Transverse colon (tissue), 4 donors: ENCODE data around the gene SLC12A7. TPM values are rescaled to one million over a fixed set of nuclear protein-coding genes. Genes with fewer than 3 reads are reported as not detected.

Source experiments
- DNase-seq: peaks from one replicate; pipeline ENCODE4 v3.0.0-alpha.2; 2019
- H3K27ac ChIP-seq, 4 donors: fragments of 200-600 bp; sonication (generic); 2 replicates each; pipeline ENCODE4 v1.5.1; 2016 to 2018; ENCODE audit warnings: inconsistent platforms in 4 of 4
- H3K27me3 ChIP-seq: fragments of 200-600 bp; sonication (generic); 2 replicates; pipeline ENCODE4 v1.5.1; 2017; ENCODE audit warnings: inconsistent platforms
- H3K36me3 ChIP-seq, 4 donors: fragments of 200-600 bp; sonication (generic); 2 replicates each; pipeline ENCODE4 v1.5.1; 2017 to 2019; ENCODE audit warnings: inconsistent platforms in 4 of 4
- H3K4me1 ChIP-seq, 4 donors: fragments of 200-600 bp; sonication (generic); 2 replicates each; pipeline ENCODE4 v1.5.1; 2017 to 2020; ENCODE audit warnings: inconsistent platforms in 4 of 4
- H3K4me3 ChIP-seq, 4 donors: fragments of 200-600 bp; sonication (generic); 1 replicate in 1 of 4; 2 replicates in 3 of 4; pipeline versions ENCODE4 v1.5.1 to v1.6.1; 2017 to 2019; ENCODE audit warnings: inconsistent platforms in 4 of 4
- H3K9me3 ChIP-seq, 2 donors: fragments of 200-600 bp; sonication (generic); 2 replicates each; pipeline ENCODE4 v1.5.1; 2017 to 2019; ENCODE audit warnings: inconsistent platforms in 2 of 2
- EP300 ChIP-seq: sonication (generic); formaldehyde crosslinking; IDR thresholded peaks from one replicate; pipeline ENCODE4 v1.6.1; 2017; ENCODE audit warnings: antibody characterized with exemption, low read depth
- POLR2A ChIP-seq: fragments of 450-650 bp; IDR thresholded peaks from one replicate; pipeline ENCODE4 v1.6.1; 2016; ENCODE audit warnings: antibody characterized with exemption, mild to moderate bottlenecking, moderate library complexity
- POLR2AphosphoS5 ChIP-seq, 3 donors: sonication (generic); formaldehyde crosslinking; IDR thresholded peaks; one replicate each; pipeline ENCODE4 v1.6.1; 2016; ENCODE audit warnings: antibody characterized with exemption in 3 of 3
- WGBS, 2 donors: methylation state at CpG; one replicate each; pipeline ENCODE4 v1.1.5; 2018; ENCODE audit warnings: low coverage in 1 of 2; 5-methylcytosine and 5-hydroxymethylcytosine counted together
- in situ Hi-C, 4 donors: fragments of 200-750 bp; cut with MboI; loops; one replicate each; pipeline versions ENCODE4 v1.15.0 to v1.15.1; 2017; ENCODE audit warnings: low sequenced_read_pairs in 3 of 4, low pct_ligation_motif_present in 1 of 4, low pct_unique_long_range_greater_than_20kb in 1 of 4
- intact Hi-C: fragments of 100-400 bp; cut with DNase I; formaldehyde crosslinking; loops from one replicate; pipeline ENCODE4 v1.15.1; 2023; ENCODE audit warnings: low total_unique reads
- total RNA-seq, 4 donors: library from RNA; depleted of rRNA; stranded (reverse); fragments of >200 nt; gene quantifications; one replicate each; pipeline ENCODE4 v1.1.0, GENCODE V29; 2016
- TF ChIP-seq, protein P1 (sequence below), 5 experiments: fragments of 200-600 bp in 3 of 5; fragments of 450-650 bp in 2 of 5; sonication (generic) in 3 of 5; IDR thresholded peaks; 1 replicate in 2 of 5; 2 replicates in 3 of 5; pipeline ENCODE4 v1.5.1; 2016 to 2017; ENCODE audit warnings: antibody characterized with exemption in 5 of 5, inconsistent platforms in 3 of 5, mild to moderate bottlenecking in 2 of 5, moderate library complexity in 1 of 5

The SLC12A7 gene
- total RNA-seq, 4 donors from 2014 or later = 60.7 to 144 (median 61.4) TPM

DNA sequence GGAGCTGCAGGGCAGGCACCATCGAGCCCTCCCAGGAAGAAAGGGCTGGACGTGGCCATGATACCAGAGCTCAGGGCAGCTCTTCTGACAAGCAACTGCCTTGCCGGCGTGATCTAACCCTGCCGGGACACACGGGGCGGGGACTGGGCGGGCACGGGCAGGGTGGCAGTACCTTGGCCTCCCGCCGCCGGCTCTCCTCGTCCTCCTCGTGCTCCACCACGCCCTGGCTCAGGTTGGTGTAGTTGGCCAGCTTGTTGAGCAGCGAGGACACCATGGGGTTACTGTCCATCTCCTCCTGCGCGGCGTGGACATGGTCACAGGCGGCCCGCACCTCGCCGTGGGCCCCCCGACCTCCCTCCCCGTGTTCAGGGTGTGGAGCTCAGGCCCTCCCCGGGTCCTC is 18.5 kb downstream of the SLC12A7 start:
- TF ChIP-seq, protein P1, sequence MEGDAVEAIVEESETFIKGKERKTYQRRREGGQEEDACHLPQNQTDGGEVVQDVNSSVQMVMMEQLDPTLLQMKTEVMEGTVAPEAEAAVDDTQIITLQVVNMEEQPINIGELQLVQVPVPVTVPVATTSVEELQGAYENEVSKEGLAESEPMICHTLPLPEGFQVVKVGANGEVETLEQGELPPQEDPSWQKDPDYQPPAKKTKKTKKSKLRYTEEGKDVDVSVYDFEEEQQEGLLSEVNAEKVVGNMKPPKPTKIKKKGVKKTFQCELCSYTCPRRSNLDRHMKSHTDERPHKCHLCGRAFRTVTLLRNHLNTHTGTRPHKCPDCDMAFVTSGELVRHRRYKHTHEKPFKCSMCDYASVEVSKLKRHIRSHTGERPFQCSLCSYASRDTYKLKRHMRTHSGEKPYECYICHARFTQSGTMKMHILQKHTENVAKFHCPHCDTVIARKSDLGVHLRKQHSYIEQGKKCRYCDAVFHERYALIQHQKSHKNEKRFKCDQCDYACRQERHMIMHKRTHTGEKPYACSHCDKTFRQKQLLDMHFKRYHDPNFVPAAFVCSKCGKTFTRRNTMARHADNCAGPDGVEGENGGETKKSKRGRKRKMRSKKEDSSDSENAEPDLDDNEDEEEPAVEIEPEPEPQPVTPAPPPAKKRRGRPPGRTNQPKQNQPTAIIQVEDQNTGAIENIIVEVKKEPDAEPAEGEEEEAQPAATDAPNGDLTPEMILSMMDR (IDR thresholded peaks at IDR 0.05) = no peak
- TF ChIP-seq POLR2AphosphoS5 (IDR thresholded peaks at IDR 0.05) (no peak), EP300 (no peak)
- no peaks in the 10 kb centered on the region for H3K36me3 ChIP-seq
- H3K9me3 ChIP-seq = no peaks in the 10 kb centered on the region
- 83% methylated on average over 10 of the region's 26 CpGs; no CpG with 5 or more reads in 1 of the 2 donors for WGBS, 2 donors
- intact Hi-C loops = no loop called here
- in situ Hi-C loops = no loop called here
- H3K4me3 ChIP-seq = no peak overlapping the region
- no peaks in the 10 kb centered on the region for H3K27me3 ChIP-seq
- DNase-seq = peak; percentile 79
- H3K27ac ChIP-seq = peak overlapping the region in 1 of 4 donors; percentile 10
- H3K4me1 ChIP-seq = peaks cover 0 to 15% (median 4%) of the 10 kb centered on the region in 4 donors

GRCh38 chr5:1092122-1092521 is 19.7 kb downstream of the SLC12A7 start:
- no peak overlapping the region for H3K27ac ChIP-seq
- no peak for TF ChIP-seq EP300
- TF ChIP-seq POLR2AphosphoS5 (IDR thresholded peaks at IDR 0.05) = no peak
- TF ChIP-seq POLR2A = no peak
- TF ChIP-seq, protein P1 (IDR thresholded peaks at IDR 0.05) = no peak
- H3K36me3 ChIP-seq = peaks cover 0 to 6% (median 0%) of the 10 kb centered on the region in 4 donors
- no peak for DNase-seq
- H3K9me3 ChIP-seq = no peaks in the 10 kb centered on the region
- H3K4me1 ChIP-seq = peaks cover 0 to 15% (median 4%) of the 10 kb centered on the region in 4 donors
- no peaks in the 10 kb centered on the region for H3K27me3 ChIP-seq
- 93% methylated on average over 14 of the region's 14 CpGs; no CpG with 5 or more reads in 1 of the 2 donors for WGBS, 2 donors
- no peak overlapping the region for H3K4me3 ChIP-seq
- in situ Hi-C loops (no loop called here), intact Hi-C loops (no loop called here)

- TF ChIP-seq, protein P1 (IDR thresholded peaks at IDR 0.05) = no peak
- TF ChIP-seq POLR2A = no peak
- TF ChIP-seq POLR2AphosphoS5 (IDR thresholded peaks at IDR 0.05) = no peak
- TF ChIP-seq EP300 = no peak
- H3K27me3 ChIP-seq = no peaks in the 10 kb centered on the region
- no peak overlapping the region for H3K27ac ChIP-seq
- H3K4me3 ChIP-seq = no peak overlapping the region
- in situ Hi-C loops = no loop called here
- 92% methylated on average over 14 of the region's 23 CpGs; no CpG with 5 or more reads in 1 of the 2 donors for WGBS, 2 donors
- intact Hi-C loops = no loop called here
- peaks cover 0 to 15% (median 4%) of the 10 kb centered on the region in 4 donors for H3K4me1 ChIP-seq
- DNase-seq = no peak
- peaks cover 0 to 11% (median 0%) of the 10 kb centered on the region in 4 donors for H3K36me3 ChIP-seq
- H3K9me3 ChIP-seq = no peaks in the 10 kb centered on the region
Measured at GRCh38 chr5:1091632-1092031, 20.2 kb downstream of the SLC12A7 start.

DNA sequence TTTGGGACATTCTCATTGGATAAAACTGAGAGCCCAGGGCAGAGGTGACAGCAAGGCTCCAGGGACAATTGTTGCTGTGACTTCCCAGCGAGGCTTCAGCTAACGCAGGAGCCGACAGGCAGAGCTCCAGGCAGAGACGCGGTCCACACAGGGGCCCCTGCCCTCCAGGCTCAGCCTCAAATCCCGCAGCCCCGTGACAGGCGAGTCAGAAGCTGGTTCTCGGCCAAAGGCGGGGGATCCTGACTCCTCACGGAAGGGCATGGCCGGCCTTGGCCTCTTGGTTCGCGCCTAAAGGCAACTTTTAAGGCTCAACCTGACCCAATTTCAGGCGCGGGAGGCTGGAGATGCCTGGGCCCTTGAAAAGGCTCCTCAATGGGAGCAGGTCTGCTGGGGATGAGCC is 21.3 kb downstream of the SLC12A7 start:
- peaks cover 0 to 15% (median 4%) of the 10 kb centered on the region in 4 donors for H3K4me1 ChIP-seq
- no peaks in the 10 kb centered on the region for H3K27me3 ChIP-seq
- no peak overlapping the region for H3K4me3 ChIP-seq
- intact Hi-C loops (no loop called here), in situ Hi-C loops (no loop called here)
- H3K36me3 ChIP-seq = peaks cover 0 to 13% (median 3%) of the 10 kb centered on the region in 4 donors
- 90% methylated on average over 9 of the region's 16 CpGs; no CpG with 5 or more reads in 1 of the 2 donors for WGBS, 2 donors
- no peak for DNase-seq
- TF ChIP-seq POLR2AphosphoS5 (IDR thresholded peaks at IDR 0.05) (no peak), EP300 (no peak), POLR2A (no peak)
- TF ChIP-seq, protein P1 (IDR thresholded peaks at IDR 0.05) = no peak
- peak overlapping the region in 1 of 4 donors; percentile 0 for H3K27ac ChIP-seq
- no peaks in the 10 kb centered on the region for H3K9me3 ChIP-seq
